ENCODE results near the gene SNAPC3.
A peak's percentile ranks its signal among the peaks of the same experiment; 100 is the strongest.

SNAPC3 gene

GRCh38 chr9:15492485-15493150 lies 69.9 kb downstream of the SNAPC3 start:
- DNase-seq (ENCODE audit: low spot score): no peak

- DNase-seq (ENCODE audit: low spot score): no peak
These were observed 75.7 kb downstream of the SNAPC3 start for GRCh38 chr9:15498246-15498995.

DNA sequence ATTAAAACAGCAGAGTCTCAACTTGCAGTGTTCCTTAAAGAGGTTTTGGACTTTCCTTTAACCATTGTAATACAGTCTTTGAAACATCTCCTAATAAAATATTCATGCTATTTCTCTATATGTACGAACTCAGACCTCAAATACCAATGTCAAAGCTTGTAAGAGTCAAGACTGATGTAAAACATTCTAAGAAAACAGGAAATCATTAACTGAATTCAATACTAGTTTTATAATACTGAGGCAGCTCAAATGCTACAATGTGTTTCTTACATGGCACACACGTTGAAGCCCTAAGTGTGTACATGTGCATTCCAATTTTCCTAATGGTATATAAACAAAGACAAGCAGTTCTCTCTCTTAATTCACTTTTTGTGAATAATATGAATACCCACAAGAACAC lies 76.5 kb downstream of the SNAPC3 start:
- no peak for DNase-seq (ENCODE audit: low spot score)

DNA sequence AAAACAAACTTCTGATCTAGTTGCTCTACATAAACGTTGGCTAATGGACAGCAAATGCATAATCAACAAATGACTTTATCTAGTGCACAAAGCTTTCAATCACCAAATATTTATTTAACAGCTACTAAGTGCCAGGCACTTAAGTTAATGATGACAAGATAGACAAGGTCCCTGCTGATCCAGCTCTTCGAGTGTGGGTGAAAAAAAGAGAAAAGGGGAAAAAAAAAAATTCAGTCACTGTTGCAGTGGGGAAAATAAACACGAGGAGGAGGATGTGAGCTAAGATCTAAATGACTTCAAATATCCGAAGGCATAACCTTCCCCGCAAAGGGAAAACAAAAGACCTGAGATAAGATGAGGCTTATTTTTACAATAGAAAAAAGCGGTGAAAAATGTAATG lies 78.5 kb downstream of the SNAPC3 start:
- DNase-seq (ENCODE audit: low spot score): no peak

- DNase-seq (ENCODE audit: low spot score): no peak
These were observed 79.1 kb downstream of the SNAPC3 start for GRCh38 chr9:15501803-15502202.

- no peak for DNase-seq (ENCODE audit: low spot score)
These were observed 83.2 kb downstream of the SNAPC3 start for GRCh38 chr9:15505921-15506320.

DNA sequence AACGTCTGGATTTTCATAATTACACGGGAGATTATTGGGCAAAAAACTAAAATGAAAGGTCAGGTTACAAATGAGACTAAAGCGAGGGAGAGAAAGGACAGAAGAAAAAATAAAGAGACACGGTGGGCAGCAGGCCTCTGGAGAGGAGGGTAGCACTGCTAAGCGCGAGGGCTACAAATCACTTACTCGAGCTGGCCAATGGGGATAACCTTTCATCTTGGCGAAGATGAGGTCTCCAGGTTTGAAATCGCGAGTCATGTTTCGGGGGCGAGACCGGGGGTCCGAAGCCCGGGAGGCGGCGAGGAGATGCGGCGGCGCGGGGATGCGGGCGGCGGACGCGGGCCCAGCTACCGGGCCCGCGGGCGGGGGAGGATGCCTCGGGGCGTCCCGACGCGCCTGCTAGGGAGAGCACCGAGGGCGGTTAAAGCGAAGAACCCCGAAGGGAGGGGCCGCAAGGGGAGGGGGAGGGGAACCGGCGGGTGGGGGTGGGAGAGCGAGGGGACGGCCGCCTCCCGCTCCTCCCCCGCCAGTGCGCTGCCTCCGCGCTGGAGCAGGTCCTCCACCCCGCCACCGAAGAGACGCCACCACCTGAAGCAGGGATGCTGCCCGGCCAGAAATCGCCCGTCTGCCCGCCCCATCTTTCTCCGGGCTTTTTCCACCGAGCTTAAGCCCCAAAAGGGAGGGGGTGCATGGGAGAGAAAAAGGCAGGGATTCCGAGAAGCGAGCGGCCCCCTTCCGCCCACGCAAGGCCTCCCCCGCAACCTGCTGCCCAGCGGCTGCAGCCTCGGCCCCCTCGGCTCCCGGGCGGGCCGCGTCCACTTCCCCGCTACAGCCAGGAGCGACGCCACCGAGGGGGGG lies 87.5 kb downstream of the SNAPC3 start:
- peak; percentile 39 for DNase-seq (ENCODE audit: low spot score)

DNA sequence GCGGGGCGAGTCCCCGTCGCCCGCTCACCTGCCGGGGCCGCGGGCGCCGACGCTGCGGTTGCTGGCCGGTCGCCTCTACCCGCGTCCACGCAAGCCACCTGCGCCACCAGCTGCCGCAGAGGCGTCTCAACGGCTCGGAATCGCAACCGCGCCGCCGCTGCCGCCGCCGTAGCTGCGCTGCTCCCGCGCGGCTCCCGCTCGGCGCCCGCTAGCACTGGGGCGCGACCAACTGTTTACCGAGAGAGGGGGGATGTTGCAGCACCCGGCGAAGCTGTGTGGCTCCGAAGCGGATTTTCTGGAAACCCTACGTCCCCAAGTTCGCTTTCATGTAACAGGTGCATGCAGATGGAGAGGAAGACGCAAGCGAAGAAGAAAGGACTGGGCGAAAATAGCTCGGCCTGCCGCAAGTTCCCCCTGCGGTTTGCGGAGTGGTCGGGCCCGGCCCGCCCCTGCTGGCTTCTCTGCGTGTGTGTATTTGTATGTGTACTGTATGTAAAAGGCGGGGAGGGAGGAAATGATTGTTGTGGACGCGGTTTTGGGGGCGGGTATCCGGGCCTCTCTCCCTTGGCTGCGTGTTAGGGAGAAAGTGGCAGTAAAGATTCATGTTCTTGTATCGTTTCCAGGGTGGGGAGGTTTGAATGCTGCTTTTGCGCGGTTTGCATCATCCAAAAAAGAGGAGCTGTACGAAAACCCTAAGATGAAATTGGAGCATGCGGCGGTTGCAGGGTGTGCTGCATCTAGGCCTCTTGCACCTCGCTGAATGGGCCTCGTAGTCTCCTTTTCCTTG lies 88.3 kb downstream of the SNAPC3 start, which contains the start of gene PSIP1:
TSS of gene PSIP1 (minus strand) at position 182 of the 787 bp plus-strand sequence. CDS start 782 bp downstream, outside the sequence.
- peak; percentile 82 for DNase-seq (ENCODE audit: low spot score)

Measured in putamen (tissue), 1 donor.